Vagina (tissue), 2 donors: ENCODE data around the gene VIPR1. TPM values are rescaled to one million over a fixed set of nuclear protein-coding genes. Genes with fewer than 3 reads are reported as not detected.

Source experiments
- DNase-seq, 2 donors: peaks; one replicate each; pipeline ENCODE4 v3.0.0-alpha.2; 2017; ENCODE audit errors: extremely low spot score in 2 of 2
- H3K27ac ChIP-seq: fragments of 200-600 bp; sonication (generic); one replicate; pipeline ENCODE4 v1.5.1; 2019
- H3K27me3 ChIP-seq: fragments of 200-600 bp; sonication (generic); one replicate; pipeline ENCODE4 v1.5.1; 2019
- H3K36me3 ChIP-seq, 2 donors: fragments of 200-600 bp; sonication (generic); one replicate each; pipeline ENCODE4 v1.5.1; 2017 to 2019
- H3K4me1 ChIP-seq: fragments of 200-600 bp; sonication (generic); one replicate; pipeline ENCODE4 v1.5.1; 2019
- H3K4me3 ChIP-seq, 2 donors: fragments of 200-600 bp; sonication (generic); 1 replicate in 1 of 2; 2 replicates in 1 of 2; pipeline ENCODE4 v1.5.1; 2016 to 2019
- H3K9me3 ChIP-seq: fragments of 200-600 bp; sonication (generic); one replicate; pipeline ENCODE4 v1.5.1; 2019
- POLR2A ChIP-seq, 2 donors: fragments of 450-650 bp; IDR thresholded peaks; one replicate each; pipeline ENCODE4 v1.6.1; 2017; ENCODE audit warnings: antibody characterized with exemption in 2 of 2, mild to moderate bottlenecking in 2 of 2, moderate library complexity in 2 of 2
- POLR2AphosphoS5 ChIP-seq, 2 donors: sonication (generic); formaldehyde crosslinking; IDR thresholded peaks; one replicate each; pipeline ENCODE4 v1.9.0; 2017; ENCODE audit warnings: antibody characterized with exemption in 2 of 2, mild to moderate bottlenecking in 2 of 2, low read depth in 1 of 2; ENCODE audit not compliant: insufficient read depth in 1 of 2
- intact Hi-C: fragments of 100-400 bp; cut with DNase I; formaldehyde crosslinking; loops from one replicate; pipeline ENCODE4 v1.15.1; 2023
- total RNA-seq: library from RNA; depleted of rRNA; stranded (reverse); fragments of >200 nt; gene quantifications from one replicate; pipeline ENCODE4 v1.2.3, GENCODE V29; 2016
- TF ChIP-seq, protein P1 (sequence below), 3 experiments: fragments of 450-650 bp in 2 of 3; fragments of 200-600 bp in 1 of 3; sonication (generic) in 1 of 3; IDR thresholded peaks; one replicate each; pipeline ENCODE4 v1.5.1; 2017 to 2019; ENCODE audit warnings: antibody characterized with exemption in 3 of 3, mild to moderate bottlenecking in 2 of 3, moderate library complexity in 2 of 3

The VIPR1 gene
- total RNA-seq, 1 donor from 2014 or later = 9.3 TPM

DNA sequence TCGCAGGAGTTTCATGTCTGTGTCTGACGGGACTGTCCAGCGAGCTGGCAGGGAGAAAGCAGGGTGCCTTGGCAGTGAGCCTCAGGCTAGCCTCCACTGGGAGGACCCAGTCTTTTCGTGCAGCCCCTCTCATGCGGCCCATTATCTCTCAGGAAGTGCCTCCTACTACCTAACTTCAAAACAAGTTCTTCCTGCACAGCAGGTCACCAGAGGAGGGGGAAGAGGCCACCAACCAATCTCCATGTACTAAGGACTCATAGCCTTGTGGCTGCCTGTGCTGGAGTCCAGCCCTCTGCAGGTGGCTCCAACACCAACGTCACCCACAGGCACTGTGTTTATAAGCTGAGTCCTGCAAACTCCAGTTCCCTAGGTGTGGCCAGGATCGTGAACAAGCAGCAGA, 4.8 kb downstream of the VIPR1 start:
- Histone ChIP-seq H3K27me3 (no peaks in the 10 kb centered on the region), H3K9me3 (no peaks in the 10 kb centered on the region), H3K4me1 (peaks cover 8% of the 10 kb centered on the region), H3K36me3 (no peaks in the 10 kb centered on the region), H3K27ac (no peak overlapping the region), H3K4me3 (no peak overlapping the region)
- intact Hi-C loops = no loop called here
- TF ChIP-seq POLR2A (IDR thresholded peaks at IDR 0.05) (no peak), POLR2AphosphoS5 (IDR thresholded peaks at IDR 0.05; ENCODE audit: insufficient read depth in 1 of 2, low read depth in 1 of 2) (no peak)
- TF ChIP-seq, protein P1, sequence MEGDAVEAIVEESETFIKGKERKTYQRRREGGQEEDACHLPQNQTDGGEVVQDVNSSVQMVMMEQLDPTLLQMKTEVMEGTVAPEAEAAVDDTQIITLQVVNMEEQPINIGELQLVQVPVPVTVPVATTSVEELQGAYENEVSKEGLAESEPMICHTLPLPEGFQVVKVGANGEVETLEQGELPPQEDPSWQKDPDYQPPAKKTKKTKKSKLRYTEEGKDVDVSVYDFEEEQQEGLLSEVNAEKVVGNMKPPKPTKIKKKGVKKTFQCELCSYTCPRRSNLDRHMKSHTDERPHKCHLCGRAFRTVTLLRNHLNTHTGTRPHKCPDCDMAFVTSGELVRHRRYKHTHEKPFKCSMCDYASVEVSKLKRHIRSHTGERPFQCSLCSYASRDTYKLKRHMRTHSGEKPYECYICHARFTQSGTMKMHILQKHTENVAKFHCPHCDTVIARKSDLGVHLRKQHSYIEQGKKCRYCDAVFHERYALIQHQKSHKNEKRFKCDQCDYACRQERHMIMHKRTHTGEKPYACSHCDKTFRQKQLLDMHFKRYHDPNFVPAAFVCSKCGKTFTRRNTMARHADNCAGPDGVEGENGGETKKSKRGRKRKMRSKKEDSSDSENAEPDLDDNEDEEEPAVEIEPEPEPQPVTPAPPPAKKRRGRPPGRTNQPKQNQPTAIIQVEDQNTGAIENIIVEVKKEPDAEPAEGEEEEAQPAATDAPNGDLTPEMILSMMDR (IDR thresholded peaks at IDR 0.05) = no peak
- no peak for DNase-seq

DNA sequence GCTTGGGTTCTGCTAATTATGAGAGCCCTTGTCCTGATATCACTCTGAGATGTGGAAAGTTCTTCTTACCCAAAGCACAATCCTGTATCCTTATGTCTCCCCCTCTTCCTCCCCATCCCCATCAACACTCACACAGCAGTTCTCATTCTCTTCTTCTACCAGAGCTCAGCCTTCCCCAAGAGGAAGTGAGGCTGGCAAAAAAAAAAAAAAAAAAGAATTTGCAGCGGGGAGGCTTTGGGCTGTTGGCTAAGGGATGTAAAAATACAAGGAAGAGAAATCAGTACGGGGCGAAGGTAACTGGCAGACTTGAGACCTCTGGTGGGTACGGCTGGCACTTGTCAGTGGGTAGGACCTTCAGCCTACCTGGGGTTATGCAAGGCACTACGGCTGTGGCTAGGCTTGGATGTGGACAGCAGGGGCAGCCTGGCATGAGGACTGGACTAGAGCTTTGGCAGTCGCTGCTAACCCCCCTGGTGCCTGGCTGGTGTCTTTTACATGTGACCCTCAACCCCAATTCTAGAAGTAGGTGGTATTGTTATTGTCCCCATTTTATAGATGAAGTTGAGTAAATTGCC, 5.4 kb downstream of the VIPR1 start:
- no peak for DNase-seq
- no peak overlapping the region for H3K27ac ChIP-seq

DNA sequence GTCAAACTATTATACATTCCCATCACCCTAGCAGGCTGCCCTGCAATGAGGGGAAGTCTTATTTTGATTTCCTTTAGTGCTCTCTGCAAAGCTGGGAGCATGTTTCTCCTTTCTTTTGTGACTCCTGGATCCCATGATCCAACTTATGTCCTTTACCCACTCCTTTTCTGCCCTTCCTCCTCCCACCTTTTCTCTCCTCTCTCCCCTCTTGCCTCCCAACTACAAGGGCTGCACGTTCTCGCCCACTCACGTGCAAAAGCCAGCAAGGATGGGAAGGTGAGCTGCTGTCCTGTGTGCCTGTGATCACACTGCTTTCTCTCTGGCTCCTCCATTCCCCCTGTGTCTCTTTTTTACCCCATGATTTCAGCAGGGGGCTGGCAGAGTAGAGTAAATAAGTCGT, 6.1 kb downstream of the VIPR1 start:
- no peaks in the 10 kb centered on the region for H3K9me3 ChIP-seq
- no peak overlapping the region for H3K4me3 ChIP-seq
- no peaks in the 10 kb centered on the region for H3K36me3 ChIP-seq
- H3K27me3 ChIP-seq = no peaks in the 10 kb centered on the region
- intact Hi-C loops = no loop called here
- TF ChIP-seq, protein P1 (IDR thresholded peaks at IDR 0.05) = no peak
- TF ChIP-seq POLR2A (IDR thresholded peaks at IDR 0.05) (no peak), POLR2AphosphoS5 (IDR thresholded peaks at IDR 0.05; ENCODE audit: insufficient read depth in 1 of 2, low read depth in 1 of 2) (no peak)
- H3K4me1 ChIP-seq = no peaks in the 10 kb centered on the region
- H3K27ac ChIP-seq = no peak overlapping the region
- no peak for DNase-seq

More for the DNA sequence above, 5.4 kb downstream of the VIPR1 start:
- no peak overlapping the region for H3K4me3 ChIP-seq
- TF ChIP-seq, protein P1 (IDR thresholded peaks at IDR 0.05) = no peak
- TF ChIP-seq POLR2A (IDR thresholded peaks at IDR 0.05) (no peak), POLR2AphosphoS5 (IDR thresholded peaks at IDR 0.05; ENCODE audit: insufficient read depth in 1 of 2, low read depth in 1 of 2) (no peak)
- intact Hi-C loops = no loop called here
- H3K36me3 ChIP-seq = no peaks in the 10 kb centered on the region
- H3K27me3 ChIP-seq = no peaks in the 10 kb centered on the region
- H3K9me3 ChIP-seq = no peaks in the 10 kb centered on the region
- H3K4me1 ChIP-seq = peaks cover 4% of the 10 kb centered on the region

DNA sequence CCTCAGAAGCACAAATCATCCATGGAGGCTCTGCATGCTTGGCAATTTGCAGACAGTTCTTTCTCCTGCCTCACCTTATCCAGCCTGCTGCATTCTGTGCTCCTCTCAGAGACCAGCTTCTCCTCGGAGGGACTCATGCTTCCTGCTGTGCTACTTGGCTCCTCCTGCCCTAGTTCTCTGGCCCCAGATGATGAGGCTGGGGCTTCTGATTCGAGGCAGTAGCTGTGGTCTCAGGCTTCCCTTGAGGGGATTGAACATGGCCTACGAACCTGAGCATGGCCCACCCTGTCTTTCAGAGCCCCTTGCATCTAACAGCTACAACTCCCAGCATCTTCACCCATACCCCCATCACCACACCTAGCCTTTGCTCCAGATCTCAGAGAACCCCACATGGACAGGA, 6.7 kb downstream of the VIPR1 start:
- Histone ChIP-seq H3K4me1 (peaks cover 1% of the 10 kb centered on the region), H3K4me3 (no peak overlapping the region), H3K9me3 (no peaks in the 10 kb centered on the region), H3K36me3 (no peaks in the 10 kb centered on the region), H3K27me3 (no peaks in the 10 kb centered on the region), H3K27ac (no peak overlapping the region)
- no peak for DNase-seq
- intact Hi-C loops = no loop called here
- TF ChIP-seq, protein P1 (IDR thresholded peaks at IDR 0.05) = no peak
- TF ChIP-seq POLR2A (IDR thresholded peaks at IDR 0.05) = no peak
- no peak for TF ChIP-seq POLR2AphosphoS5 (IDR thresholded peaks at IDR 0.05; ENCODE audit: insufficient read depth in 1 of 2, low read depth in 1 of 2)

DNA sequence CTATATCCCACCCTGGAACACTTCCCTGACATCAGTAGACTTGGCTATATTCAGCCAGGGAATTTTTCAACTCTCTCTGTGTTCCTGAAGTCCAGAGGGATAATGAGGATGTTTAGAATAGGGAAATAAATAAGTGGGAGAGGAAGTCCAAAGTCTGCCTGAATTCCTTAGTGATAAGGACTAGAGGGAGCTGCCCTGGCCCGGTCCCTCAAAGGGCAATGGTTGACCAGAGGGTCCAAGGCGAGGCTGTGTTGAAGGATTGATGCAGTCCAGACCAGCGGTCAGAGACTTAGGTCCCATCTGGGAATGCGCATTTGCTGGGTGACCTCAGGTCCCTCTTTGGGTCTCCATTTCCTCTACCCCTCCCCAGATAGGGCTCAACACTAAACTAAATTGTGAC, 7.9 kb downstream of the VIPR1 start:
- intact Hi-C loops = no loop called here
- Histone ChIP-seq H3K9me3 (no peaks in the 10 kb centered on the region), H3K27me3 (no peaks in the 10 kb centered on the region), H3K27ac (no peak overlapping the region), H3K36me3 (no peaks in the 10 kb centered on the region), H3K4me3 (no peak overlapping the region), H3K4me1 (peaks cover 12% of the 10 kb centered on the region)
- no peak for DNase-seq
- no peak for TF ChIP-seq POLR2AphosphoS5 (IDR thresholded peaks at IDR 0.05; ENCODE audit: insufficient read depth in 1 of 2, low read depth in 1 of 2)
- TF ChIP-seq POLR2A (IDR thresholded peaks at IDR 0.05) = no peak
- TF ChIP-seq, protein P1 (IDR thresholded peaks at IDR 0.05) = no peak
